T-cell (primary cell): ENCODE data around the gene PCGF1. TPM values are rescaled to one million over a fixed set of nuclear protein-coding genes. Genes with fewer than 3 reads are reported as not detected.

Source experiments
- ATAC-seq, 4 experiments: fragments of 200-7000 bp in 3 of 4; fragments of 150-1000 bp in 1 of 4; cut with Tn5 transposase; replicated peaks in 1 of 4; 1 replicate in 3 of 4; 2 replicates in 1 of 4; pipeline ENCODE4 v1.10.0; 2021; ENCODE audit warnings: moderate library complexity in 3 of 4, mild to moderate bottlenecking in 2 of 4, moderate number of reproducible peaks in 1 of 4
- CTCF ChIA-PET, 2 donors: fragments of 300-600 bp; sonication (Branson Sonifier 250); formaldehyde crosslinking; loops; one replicate each; lab custom pipeline; 2022; ENCODE audit warnings: antibody characterized with exemption in 2 of 2; lab: Charles Lee
- POLR2A ChIA-PET, 2 donors: fragments of 300-600 bp; sonication (Branson Sonifier 250); formaldehyde crosslinking; loops; one replicate each; lab custom pipeline; 2022; ENCODE audit warnings: antibody characterized with exemption in 2 of 2; lab: Charles Lee
- DNase-seq, 35 experiments: peaks; one replicate each; pipeline versions ENCODE4 v3.0.0 to v3.0.0-alpha.2; 2013 to 2023
- H3K27ac ChIP-seq: one replicate; pipeline ENCODE4 v1.5.1; 2013; ENCODE audit warnings: low read length
- H3K27me3 ChIP-seq, 2 experiments: replicated peaks in 1 of 2; 1 replicate in 1 of 2; 2 replicates in 1 of 2; pipeline versions ENCODE4 v1.6.1 to v1.7.0; 2013; ENCODE audit warnings: low read length in 1 of 2, mixed read lengths in 1 of 2; ENCODE audit not compliant: control insufficient read depth in 2 of 2, insufficient read depth in 2 of 2; ENCODE audit errors: extremely low read depth in 1 of 2
- H3K36me3 ChIP-seq, 2 donors: 1 replicate in 1 of 2; 2 replicates in 1 of 2; pipeline versions ENCODE4 v1.6.1 to v1.7.0; 2013; ENCODE audit warnings: low read length in 1 of 2; ENCODE audit not compliant: control insufficient read depth in 2 of 2, insufficient read depth in 1 of 2; ENCODE audit errors: extremely low read depth in 1 of 2
- H3K4me1 ChIP-seq, 2 experiments: 1 replicate in 1 of 2; 2 replicates in 1 of 2; pipeline versions ENCODE4 v1.6.1 to v1.7.0; 2013; ENCODE audit warnings: low read length in 2 of 2, mixed read lengths in 1 of 2; ENCODE audit not compliant: insufficient read depth in 2 of 2, control insufficient read depth in 1 of 2; ENCODE audit errors: extremely low read depth in 1 of 2
- H3K4me3 ChIP-seq, 2 donors: 1 replicate in 1 of 2; 2 replicates in 1 of 2; pipeline versions ENCODE4 v1.5.1 to v1.7.0; 2013; ENCODE audit warnings: mild to moderate bottlenecking in 2 of 2, low read length in 1 of 2, moderate library complexity in 1 of 2; ENCODE audit not compliant: control insufficient read depth in 1 of 2; ENCODE audit errors: extremely low read depth in 1 of 2
- H3K9me3 ChIP-seq: 2 replicates; pipeline ENCODE4 v1.7.0; 2013
- H3K27ac Mint-ChIP-seq, 2 donors: one replicate each; pipeline ENCODE4 v1.8.0; 2020 to 2021; ENCODE audit warnings: mild to moderate bottlenecking in 2 of 2, mixed read lengths in 2 of 2
- H3K27me3 Mint-ChIP-seq, 2 donors: one replicate each; pipeline ENCODE4 v1.8.0; 2021 to 2022; ENCODE audit warnings: mixed read lengths in 2 of 2
- H3K36me3 Mint-ChIP-seq: one replicate; pipeline ENCODE4 v1.8.0; 2021; ENCODE audit warnings: mixed read lengths
- H3K4me1 Mint-ChIP-seq, 3 donors: one replicate each; pipeline ENCODE4 v1.8.0; 2020 to 2022; ENCODE audit warnings: mixed read lengths in 3 of 3, mild to moderate bottlenecking in 1 of 3
- H3K4me3 Mint-ChIP-seq, 3 donors: one replicate each; pipeline ENCODE4 v1.8.0; 2020 to 2022; ENCODE audit warnings: mild to moderate bottlenecking in 3 of 3, mixed read lengths in 3 of 3, moderate library complexity in 3 of 3
- H3K9me3 Mint-ChIP-seq, 3 donors: one replicate each; pipeline ENCODE4 v1.8.0; 2020 to 2022; ENCODE audit warnings: mixed read lengths in 3 of 3
- WGBS: methylation state at CpG from one replicate; pipeline ENCODE4 v1.1.5; 2013; ENCODE audit warnings: missing lambda C conversion rate; ENCODE audit not compliant: insufficient coverage; 5-methylcytosine and 5-hydroxymethylcytosine counted together
- total RNA-seq, 35 experiments: library from RNA in 6 of 35; stranded (reverse) in 6 of 35; fragments of 120-200 nt in 1 of 35; gene quantifications; one replicate each; pipeline versions ENCODE4 v1.2.1 to v1.2.4 and lab custom pipeline; 2013 to 2026

The PCGF1 gene
- total RNA-seq, 5 donors from 2014 or later (not counting 1 experiment from before 2014, with no cell fraction given) = 17.6 to 34.3 (median 28.0) TPM

DNA sequence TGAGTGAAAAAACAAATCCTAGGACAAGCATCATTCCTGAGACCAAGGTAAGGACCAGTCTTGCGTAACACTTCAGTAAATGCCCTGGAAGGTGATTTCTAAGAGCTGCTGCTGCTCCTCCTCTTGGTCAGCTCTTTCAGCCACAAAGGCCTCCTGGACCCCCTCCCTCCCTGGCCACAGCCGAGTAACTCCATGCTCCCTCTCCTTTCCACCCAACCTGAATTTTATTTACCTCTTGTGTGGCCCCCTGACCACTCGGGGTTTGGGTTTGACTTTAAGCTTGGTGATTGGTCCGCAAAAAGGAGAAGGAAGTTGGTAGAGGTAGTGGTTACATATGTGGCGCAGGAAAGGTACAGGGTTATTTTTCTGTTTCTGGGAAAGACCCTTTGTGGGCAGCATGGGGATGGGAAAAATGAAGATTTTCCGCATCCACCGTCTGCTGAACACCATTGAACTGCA is 31.4 kb upstream of the PCGF1 start:
- Histone ChIP-seq H3K36me3 (no peaks in the 10 kb centered on the region), H3K27me3 (peaks cover 0 to 48% of the 10 kb centered on the region in 2 experiments), H3K4me1 (no peaks in the 10 kb centered on the region), H3K4me3 (no peak overlapping the region), H3K9me3 (no peaks in the 10 kb centered on the region), H3K27ac (no peak overlapping the region)
- H3K4me3 Mint-ChIP-seq = no peak overlapping the region
- no peak for ATAC-seq
- WGBS = 32% methylated on average over 6 of the region's 7 CpGs
- POLR2A ChIA-PET = interaction anchor here in 1 of 2 donors (0.9 kb wide), 1 partner anchor 17 kb away, joined by 3 read pairs; no protein-coding TSS in a partner anchor
- no peaks in the 10 kb centered on the region for H3K4me1 Mint-ChIP-seq
- H3K36me3 Mint-ChIP-seq = no peaks in the 10 kb centered on the region
- no peaks in the 10 kb centered on the region for H3K9me3 Mint-ChIP-seq
- CTCF ChIA-PET = no interaction called here
- H3K27ac Mint-ChIP-seq = peak overlapping the region in 1 of 2 donors; percentile 43
- peaks cover 25 to 46% of the 10 kb centered on the region in 2 donors for H3K27me3 Mint-ChIP-seq
- DNase-seq = no peak

DNA sequence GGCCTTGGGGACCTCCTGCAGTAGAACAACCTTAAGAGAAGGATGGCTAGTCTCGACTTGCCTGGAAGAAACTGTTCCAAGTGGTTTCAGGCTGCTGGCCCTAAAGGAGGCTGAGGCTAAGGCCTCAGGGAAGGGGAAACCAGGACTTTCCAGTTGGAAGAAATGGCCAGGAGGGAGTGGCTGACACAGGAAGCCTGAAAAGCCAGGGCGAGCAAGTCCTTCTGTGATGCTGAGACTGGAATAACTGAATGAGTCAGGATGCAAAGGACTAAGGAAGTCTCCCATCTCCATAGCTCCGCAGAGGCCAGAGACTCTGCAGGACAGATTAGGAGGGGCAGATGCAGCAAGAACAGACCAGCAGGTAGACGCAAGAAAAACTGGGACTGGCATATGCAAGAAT is 29.6 kb upstream of the PCGF1 start:
- Histone ChIP-seq H3K4me1 (no peaks in the 10 kb centered on the region), H3K4me3 (no peak overlapping the region), H3K27ac (no peak overlapping the region), H3K9me3 (no peaks in the 10 kb centered on the region), H3K36me3 (peaks cover 0 to 13% of the 10 kb centered on the region in 2 donors), H3K27me3 (peaks cover 0 to 36% of the 10 kb centered on the region in 2 experiments)
- H3K4me3 Mint-ChIP-seq = no peak overlapping the region
- H3K9me3 Mint-ChIP-seq = no peaks in the 10 kb centered on the region
- no peak overlapping the region for H3K27ac Mint-ChIP-seq
- peaks cover 14 to 33% of the 10 kb centered on the region in 2 donors for H3K27me3 Mint-ChIP-seq
- 95% methylated on average over 2 of the region's 4 CpGs for WGBS
- ChIA-PET POLR2A (no interaction called here), CTCF (no interaction called here)
- peaks cover 4 to 5% (median 4%) of the 10 kb centered on the region in 3 donors for H3K4me1 Mint-ChIP-seq
- H3K36me3 Mint-ChIP-seq = peaks cover 10% of the 10 kb centered on the region
- ATAC-seq (no peak), DNase-seq (no peak)

DNA sequence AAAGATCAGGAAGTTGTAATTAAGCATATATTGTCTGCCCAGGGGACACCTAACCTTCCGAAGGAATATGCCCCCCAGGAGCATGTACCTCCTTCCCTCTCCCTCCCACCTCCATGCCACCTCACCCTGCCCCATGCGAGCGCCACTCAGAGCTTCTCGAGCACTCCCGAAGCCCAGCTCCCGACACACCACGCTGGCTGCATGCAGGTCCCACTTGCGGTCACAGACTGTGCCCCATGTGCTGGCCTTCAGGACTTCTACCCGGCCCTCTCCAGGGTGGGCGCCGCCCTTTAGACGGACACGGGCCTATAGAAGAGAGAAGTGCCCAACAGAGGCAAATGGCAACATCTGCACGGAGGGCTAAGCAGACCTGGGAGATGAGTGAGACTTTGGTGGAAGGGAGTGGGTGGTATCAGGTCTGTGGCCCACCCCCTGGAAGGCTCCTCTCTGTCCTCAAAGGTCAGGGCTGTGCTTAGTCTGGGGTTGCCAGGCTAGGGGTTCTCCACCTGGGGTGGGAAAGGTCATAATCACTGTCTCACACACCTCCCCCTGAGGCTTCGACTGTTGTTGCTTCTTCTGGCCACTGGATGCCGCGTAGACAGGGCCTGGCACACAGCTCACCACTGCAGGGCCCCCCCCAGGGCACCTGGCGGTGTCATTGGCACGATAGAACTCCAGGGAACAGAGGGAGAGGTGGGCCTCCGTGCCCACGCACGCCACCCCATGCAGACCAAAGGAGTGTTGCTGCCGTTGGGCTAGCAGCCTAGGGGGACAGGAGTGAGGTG is 28.9 kb upstream of the PCGF1 start:
- Histone ChIP-seq H3K4me1 (peaks cover 4 to 5% of the 10 kb centered on the region in 2 experiments), H3K36me3 (peaks cover 0 to 13% of the 10 kb centered on the region in 2 donors), H3K27ac (no peak overlapping the region), H3K9me3 (no peaks in the 10 kb centered on the region), H3K4me3 (no peak overlapping the region), H3K27me3 (peaks cover 0 to 32% of the 10 kb centered on the region in 2 experiments)
- Mint-ChIP-seq H3K27me3 (peaks cover 12 to 31% of the 10 kb centered on the region in 2 donors), H3K4me1 (peaks cover 11 to 13% (median 12%) of the 10 kb centered on the region in 3 donors), H3K9me3 (no peaks in the 10 kb centered on the region), H3K36me3 (peaks cover 13% of the 10 kb centered on the region), H3K4me3 (no peak overlapping the region), H3K27ac (no peak overlapping the region)
- no peak for ATAC-seq
- 86% methylated on average over 12 of the region's 23 CpGs for WGBS
- no peak for DNase-seq
- ChIA-PET POLR2A (no interaction called here), CTCF (interaction anchor here in 1 of 2 donors (0.6 kb wide), 1 partner anchor 52 kb away, joined by 3 read pairs; no protein-coding TSS in a partner anchor)

DNA sequence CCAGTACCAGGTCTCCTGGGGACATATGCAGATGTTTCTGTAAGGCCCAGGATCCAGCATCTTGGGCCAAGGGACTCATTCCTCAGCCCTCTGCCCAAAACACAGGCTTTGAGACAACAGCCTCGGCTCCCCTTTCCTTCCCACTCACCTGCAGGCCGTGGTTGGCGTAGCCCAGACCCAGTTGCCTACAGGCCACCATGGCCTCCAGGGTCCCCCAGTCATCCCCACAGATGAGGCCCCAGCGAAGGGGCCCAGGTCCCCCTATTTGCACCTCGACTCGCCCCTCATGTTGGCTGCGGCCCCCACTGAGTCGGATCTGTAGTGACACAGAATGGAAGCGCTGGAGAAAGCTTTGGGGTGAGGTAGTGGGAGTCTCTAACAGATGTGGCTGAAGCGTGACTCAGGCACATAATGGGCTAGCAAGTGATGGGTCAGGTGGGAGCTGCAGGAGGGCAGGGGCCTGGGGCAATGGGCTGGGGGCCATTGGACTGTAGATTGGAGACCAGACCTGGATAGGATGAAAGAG is 28.0 kb upstream of the PCGF1 start:
- no peak overlapping the region for H3K4me3 ChIP-seq
- Mint-ChIP-seq H3K4me1 (peaks cover 20 to 22% (median 20%) of the 10 kb centered on the region in 3 donors), H3K9me3 (no peaks in the 10 kb centered on the region), H3K27ac (no peak overlapping the region), H3K27me3 (peaks cover 8 to 27% of the 10 kb centered on the region in 2 donors), H3K4me3 (no peak overlapping the region), H3K36me3 (peaks cover 16% of the 10 kb centered on the region)
- ATAC-seq = no peak
- no peaks in the 10 kb centered on the region for H3K9me3 ChIP-seq
- H3K27ac ChIP-seq = no peak overlapping the region
- ChIA-PET CTCF (interaction anchor here (0.6 kb wide), 2 partner anchors 51 to 334 kb away, joined by 3 read pairs; no protein-coding TSS in a partner anchor), POLR2A (no interaction called here)
- H3K36me3 ChIP-seq = peaks cover 0 to 13% of the 10 kb centered on the region in 2 donors
- 85% methylated on average over 8 of the region's 10 CpGs for WGBS
- peaks cover 0 to 30% of the 10 kb centered on the region in 2 experiments for H3K27me3 ChIP-seq
- H3K4me1 ChIP-seq = peaks cover 10 to 13% of the 10 kb centered on the region in 2 experiments
- DNase-seq = no peak

DNA sequence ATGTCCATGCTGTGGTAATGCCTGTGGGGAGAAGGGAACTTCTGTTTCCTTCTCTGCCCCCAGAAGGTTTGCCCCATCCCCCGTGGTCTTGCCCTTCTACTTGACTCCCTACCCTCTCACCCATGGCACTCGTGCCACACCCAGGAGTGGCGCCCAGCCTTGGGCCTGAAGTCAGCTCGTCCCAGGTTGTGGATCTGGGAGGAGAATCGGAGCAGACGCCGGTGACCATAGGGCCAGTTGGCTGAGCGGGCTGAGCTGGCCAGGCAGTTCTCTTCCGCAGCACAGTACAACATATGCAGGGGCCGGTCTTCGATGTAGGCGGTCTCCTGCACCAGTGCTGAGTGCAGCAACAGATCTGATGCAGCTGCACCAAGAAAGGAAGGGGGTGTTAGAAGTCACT is 26.9 kb upstream of the PCGF1 start:
- no peaks in the 10 kb centered on the region for H3K9me3 Mint-ChIP-seq
- WGBS = 89% methylated on average over 9 of the region's 12 CpGs
- peaks cover 5 to 22% of the 10 kb centered on the region in 2 donors for H3K27me3 Mint-ChIP-seq
- Histone ChIP-seq H3K27me3 (peaks cover 0 to 20% of the 10 kb centered on the region in 2 experiments), H3K4me1 (peaks cover 10 to 16% of the 10 kb centered on the region in 2 experiments), H3K27ac (no peak overlapping the region), H3K4me3 (no peak overlapping the region), H3K36me3 (peaks cover 0 to 13% of the 10 kb centered on the region in 2 donors), H3K9me3 (no peaks in the 10 kb centered on the region)
- H3K4me3 Mint-ChIP-seq = no peak overlapping the region
- POLR2A ChIA-PET = no interaction called here
- ATAC-seq (no peak), DNase-seq (no peak)
- H3K27ac Mint-ChIP-seq = no peak overlapping the region
- CTCF ChIA-PET = no interaction called here
- H3K36me3 Mint-ChIP-seq = peaks cover 16% of the 10 kb centered on the region
- peaks cover 21 to 22% (median 21%) of the 10 kb centered on the region in 3 donors for H3K4me1 Mint-ChIP-seq

DNA sequence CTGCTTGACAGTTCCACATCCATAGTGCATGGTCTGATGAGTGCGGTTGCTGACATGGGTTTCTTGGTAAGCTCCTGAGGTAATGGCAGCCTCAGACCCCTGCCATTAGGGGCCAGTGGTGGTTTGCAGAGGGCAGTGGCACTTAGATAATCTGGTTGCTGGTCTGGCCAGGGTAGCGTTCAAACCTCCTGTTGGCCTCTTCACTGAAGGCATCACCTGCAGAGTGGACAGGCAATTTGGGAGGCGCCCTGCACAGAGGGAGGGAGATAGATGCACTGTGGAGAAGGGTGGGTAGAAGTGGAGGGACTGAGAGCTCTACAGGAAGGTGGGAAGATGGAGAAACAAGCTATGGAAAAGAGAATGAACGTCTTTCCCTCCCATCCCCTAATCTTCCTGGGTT is 26.0 kb upstream of the PCGF1 start:
- 100% methylated on average over 2 of the region's 4 CpGs for WGBS
- no peak overlapping the region for H3K4me3 Mint-ChIP-seq
- H3K9me3 ChIP-seq = no peaks in the 10 kb centered on the region
- CTCF ChIA-PET = interaction anchor here in 1 of 2 donors (0.9 kb wide), 1 partner anchor 283 kb away, joined by 3 read pairs; no protein-coding TSS in a partner anchor
- POLR2A ChIA-PET = interaction anchor here in 1 of 2 donors (0.6 kb wide), 1 partner anchor 306 kb away, joined by 3 read pairs; no protein-coding TSS in a partner anchor
- peaks cover 28 to 29% (median 29%) of the 10 kb centered on the region in 3 donors for H3K4me1 Mint-ChIP-seq
- no peaks in the 10 kb centered on the region for H3K9me3 Mint-ChIP-seq
- H3K4me1 ChIP-seq = peaks cover 13 to 24% of the 10 kb centered on the region in 2 experiments
- H3K4me3 ChIP-seq = no peak overlapping the region
- peaks cover 0 to 12% of the 10 kb centered on the region in 2 experiments for H3K27me3 ChIP-seq
- no peak overlapping the region for H3K27ac ChIP-seq
- H3K36me3 ChIP-seq = peaks cover 0 to 13% of the 10 kb centered on the region in 2 donors
- peaks cover 0 to 13% of the 10 kb centered on the region in 2 donors for H3K27me3 Mint-ChIP-seq
- ATAC-seq (no peak), DNase-seq (no peak)
- peaks cover 19% of the 10 kb centered on the region for H3K36me3 Mint-ChIP-seq
- no peak overlapping the region for H3K27ac Mint-ChIP-seq
